Spleen (tissue), 11 donors: ENCODE results near the gene ADORA2A. TPM values are rescaled to one million over a fixed set of nuclear protein-coding genes. Genes with fewer than 3 reads are reported as not detected.

Source experiments
- DNase-seq: peaks from one replicate; pipeline ENCODE4 v3.0.0-alpha.2; 2020
- H3K27ac ChIP-seq, 8 donors: fragments of 200-600 bp; sonication (generic) in 7 of 8; 1 replicate in 4 of 8; 2 replicates in 4 of 8; pipeline versions ENCODE4 v1.5.0 to v1.8.0; 2016 to 2021; ENCODE audit warnings: inconsistent platforms in 4 of 8, mild to moderate bottlenecking in 4 of 8, moderate library complexity in 1 of 8
- H3K27me3 ChIP-seq, 7 donors: fragments of 200-600 bp; sonication (generic) in 6 of 7; replicated peaks in 1 of 7; 1 replicate in 4 of 7; 2 replicates in 3 of 7; pipeline versions ENCODE4 v1.5.0 to v1.8.0; 2016 to 2021; ENCODE audit warnings: inconsistent platforms in 3 of 7, mild to moderate bottlenecking in 1 of 7
- H3K36me3 ChIP-seq, 6 donors: fragments of 200-600 bp; sonication (generic) in 5 of 6; 1 replicate in 4 of 6; 2 replicates in 2 of 6; pipeline versions ENCODE4 v1.5.0 to v1.8.0; 2016 to 2021; ENCODE audit warnings: inconsistent platforms in 2 of 6
- H3K4me1 ChIP-seq, 6 donors: fragments of 200-600 bp; sonication (generic) in 5 of 6; 1 replicate in 3 of 6; 2 replicates in 3 of 6; pipeline versions ENCODE4 v1.5.0 to v1.8.0; 2016 to 2021; ENCODE audit warnings: inconsistent platforms in 3 of 6
- H3K4me3 ChIP-seq, 8 donors: fragments of 200-600 bp; sonication (generic) in 7 of 8; 1 replicate in 4 of 8; 2 replicates in 4 of 8; pipeline versions ENCODE4 v1.5.0 to v1.8.0; 2016 to 2021; ENCODE audit warnings: inconsistent platforms in 4 of 8, mild to moderate bottlenecking in 4 of 8, moderate library complexity in 2 of 8
- H3K9me3 ChIP-seq, 8 donors: fragments of 200-600 bp; sonication (generic) in 7 of 8; 1 replicate in 4 of 8; 2 replicates in 4 of 8; pipeline versions ENCODE4 v1.5.0 to v1.8.0; 2016 to 2021; ENCODE audit warnings: inconsistent platforms in 4 of 8
- CTCF ChIP-seq, 11 experiments: fragments of 200-600 bp in 7 of 11; fragments of 450-650 bp in 4 of 11; sonication (generic) in 4 of 11; IDR thresholded peaks in 8 of 11; conservative IDR thresholded peaks in 3 of 11; 1 replicate in 7 of 11; 2 replicates in 4 of 11; pipeline versions ENCODE4 v1.4.0 to v1.8.0; 2016 to 2021; ENCODE audit warnings: antibody characterized with exemption in 11 of 11, inconsistent platforms in 4 of 11, mild to moderate bottlenecking in 1 of 11
- POLR2A ChIP-seq, 3 donors: fragments of 450-650 bp; IDR thresholded peaks; one replicate each; pipeline ENCODE4 v1.5.1; 2017; ENCODE audit warnings: antibody characterized with exemption in 3 of 3, mild to moderate bottlenecking in 1 of 3
- POLR2AphosphoS5 ChIP-seq, 3 donors: sonication (generic); formaldehyde crosslinking; IDR thresholded peaks; one replicate each; pipeline ENCODE4 v1.5.1; 2017; ENCODE audit warnings: antibody characterized with exemption in 3 of 3
- WGBS, 5 donors: extraction: QIAGEN DNeasy Blood & Tissue Kit in 3 of 5; methylation state at CpG; one replicate each; pipeline versions ENCODE4 v1.1.5 to v1.1.7; 2013 to 2018; 5-methylcytosine and 5-hydroxymethylcytosine counted together
- intact Hi-C: fragments of 100-400 bp; cut with DNase I; formaldehyde crosslinking; loops from one replicate; pipeline ENCODE4 v1.15.0; 2023; ENCODE audit warnings: low total_unique reads
- polyA plus RNA-seq, 3 donors: library from polyadenylated mRNA; stranded (reverse); fragments of 200-250 nt; gene quantifications; one replicate each; pipeline ENCODE4 v1.2.1, GENCODE V29; 2013
- total RNA-seq, 7 donors: library from RNA; depleted of rRNA in 3 of 7; stranded (reverse); fragments of >200 nt in 3 of 7; fragmentation: NEBNext Ultra II Directional in 4 of 7; extraction: Animal tissue kit (Norgen Biotek cat#: 25700) in 4 of 7; gene quantifications; one replicate each; pipeline versions ENCODE4 v1.1.0 to v1.2.1, GENCODE V29; 2016 to 2021
- donor health status: healthy with polysubstance abuse.
- donor health status: DM: no; HTN: no; CAD: no; lungs with moderate emphysema.
- donor health status: DM: no; HTN: no; CAD: no.
- donor health status: Bipolar disorder and iron deficiency.
- donor health status: healthy.
- donor health status: DM: no; HTN: no; CAD: no.
- donor health status: DM: yes; HTN: yes; CAD: no.

The ADORA2A gene
- total and polyA plus RNA-seq, 10 donors, result 8.3 to 31.1 (median 20.2) TPM

GRCh38 chr22:24431309-24432034 is 4.1 kb downstream of the ADORA2A start:
- Histone ChIP-seq H3K36me3 (peaks cover 0 to 19% (median 2%) of the 10 kb centered on the region in 6 donors), H3K9me3 (no peaks in the 10 kb centered on the region), H3K27ac (peak overlapping the region; percentile 6 to 96 (median 91)), H3K4me3 (no peak overlapping the region), H3K4me1 (peaks cover 63 to 100% (median 99%) of the 10 kb centered on the region in 6 donors), H3K27me3 (no peaks in the 10 kb centered on the region)
- intact Hi-C loops, result no loop called here
- TF ChIP-seq POLR2A (IDR thresholded peaks at IDR 0.05) (no peak), POLR2AphosphoS5 (IDR thresholded peaks at IDR 0.05) (no peak)
- WGBS, 5 donors, result 83 to 93% (median 86%) methylated on average over 8 to 9 of the region's 9 CpGs
- peak; percentile 73 for DNase-seq

- Histone ChIP-seq H3K4me1 (peaks cover 63 to 100% (median 99%) of the 10 kb centered on the region in 6 donors), H3K27ac (peak overlapping the region; percentile 50 to 96 (median 92)), H3K4me3 (peak overlapping the region in 1 of 8 donors; percentile 15), H3K36me3 (peaks cover 0 to 27% (median 2%) of the 10 kb centered on the region in 6 donors), H3K9me3 (no peaks in the 10 kb centered on the region), H3K27me3 (no peaks in the 10 kb centered on the region)
- intact Hi-C loops, result no loop called here
- peak; percentile 82 for DNase-seq
- no peak for TF ChIP-seq POLR2A (IDR thresholded peaks at IDR 0.05)
- TF ChIP-seq POLR2AphosphoS5 (IDR thresholded peaks at IDR 0.05), result peak in 2 of 3 donors; percentile 33 to 45
- 73 to 86% (median 84%) methylated on average over 14 to 17 of the region's 17 CpGs for WGBS, 5 donors
These were observed 4.9 kb downstream of the ADORA2A start for GRCh38 chr22:24432059-24432853.

GRCh38 chr22:24433001-24433827 is 5.8 kb downstream of the ADORA2A start:
- no peak for TF ChIP-seq CTCF (IDR thresholded peaks at IDR 0.05 in 8 of 11, conservative IDR thresholded peaks at IDR 0.05 in 3 of 11)
- TF ChIP-seq POLR2AphosphoS5 (IDR thresholded peaks at IDR 0.05), result no peak
- no peak for TF ChIP-seq POLR2A (IDR thresholded peaks at IDR 0.05)
- intact Hi-C loops, result no loop called here
- H3K9me3 ChIP-seq, result no peaks in the 10 kb centered on the region
- peak overlapping the region in 1 of 8 donors; percentile 60 for H3K4me3 ChIP-seq
- peak overlapping the region; percentile 50 to 96 (median 92) for H3K27ac ChIP-seq
- H3K36me3 ChIP-seq, result peaks cover 0 to 31% (median 2%) of the 10 kb centered on the region in 6 donors
- peak; percentile 78 for DNase-seq
- no peaks in the 10 kb centered on the region for H3K27me3 ChIP-seq
- WGBS, 5 donors, result 92 to 95% (median 93%) methylated on average over 20 to 34 of the region's 34 CpGs
- peaks cover 73 to 100% (median 100%) of the 10 kb centered on the region in 6 donors for H3K4me1 ChIP-seq

GRCh38 chr22:24433828-24434470 is 6.5 kb downstream of the ADORA2A start:
- H3K4me1 ChIP-seq, result peaks cover 75 to 100% (median 99%) of the 10 kb centered on the region in 6 donors
- 43 to 61% (median 55%) methylated on average over 9 to 12 of the region's 12 CpGs for WGBS, 5 donors
- H3K4me3 ChIP-seq, result peak overlapping the region in 1 of 8 donors; percentile 60
- peak overlapping the region; percentile 50 to 96 (median 92) for H3K27ac ChIP-seq
- peaks cover 0 to 31% (median 2%) of the 10 kb centered on the region in 6 donors for H3K36me3 ChIP-seq
- intact Hi-C loops, result no loop called here
- H3K9me3 ChIP-seq, result no peaks in the 10 kb centered on the region
- H3K27me3 ChIP-seq, result no peaks in the 10 kb centered on the region
- peak; percentile 88 for DNase-seq
- peak in 2 of 3 donors; percentile 58 to 63 for TF ChIP-seq POLR2AphosphoS5 (IDR thresholded peaks at IDR 0.05)
- TF ChIP-seq CTCF (IDR thresholded peaks at IDR 0.05 in 8 of 11, conservative IDR thresholded peaks at IDR 0.05 in 3 of 11), result no peak
